Subcutaneous adipose tissue (tissue), 4 donors: ENCODE results near the gene TCEA2. TPM values are rescaled to one million over a fixed set of nuclear protein-coding genes. Genes with fewer than 3 reads are reported as not detected.

Experiments used
- total RNA-seq, 4 donors: library from RNA; depleted of rRNA; stranded (reverse); fragments of >200 nt; gene quantifications; one replicate each; pipeline ENCODE4 v1.1.0, GENCODE V29; 2016
- TF ChIP-seq, protein P1 (sequence below): fragments of 450-650 bp; IDR thresholded peaks from one replicate; pipeline ENCODE4 v1.5.1; 2016; ENCODE audit warnings: low read depth, mild to moderate bottlenecking, control low read depth, antibody characterized with exemption, moderate library complexity

The TCEA2 gene
- total RNA-seq, 4 donors from 2014 or later = 30.8 to 36.9 (median 33.2) TPM

DNA sequence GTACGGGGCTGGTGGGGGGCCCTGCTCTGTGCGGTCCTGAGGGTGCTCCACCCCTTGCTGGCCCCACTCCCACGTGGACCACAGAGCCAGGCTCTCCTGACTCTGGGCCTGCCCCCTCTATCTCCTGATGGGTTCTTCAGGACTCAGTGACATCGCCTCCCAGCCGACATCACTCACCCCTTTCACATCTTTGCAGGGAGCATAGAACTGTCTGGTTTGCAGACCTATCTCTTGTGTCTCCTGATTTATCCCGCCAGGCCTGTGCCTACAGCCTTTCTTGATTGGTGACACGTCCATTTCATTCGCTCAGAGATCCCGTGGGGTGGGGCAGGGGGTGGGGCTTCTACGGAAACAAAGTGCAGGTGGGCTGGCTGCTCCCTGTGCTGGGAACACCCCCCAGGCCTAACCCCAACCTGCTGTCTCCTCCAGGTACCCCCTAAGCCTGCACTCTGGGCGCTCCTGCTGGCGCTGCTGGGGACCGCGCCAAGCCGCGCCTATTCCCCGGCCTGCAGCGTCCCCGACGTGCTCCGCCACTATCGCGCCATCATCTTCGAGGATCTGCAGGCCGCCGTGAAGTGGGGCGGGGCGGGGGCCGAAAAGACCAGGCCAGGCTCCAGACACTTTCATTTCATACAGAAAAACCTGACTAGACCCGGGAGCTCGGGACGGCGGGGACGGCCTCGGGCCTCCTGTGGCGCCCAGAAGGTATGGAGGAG is 25.3 kb upstream of the TCEA2 start:
- TF ChIP-seq, protein P1, sequence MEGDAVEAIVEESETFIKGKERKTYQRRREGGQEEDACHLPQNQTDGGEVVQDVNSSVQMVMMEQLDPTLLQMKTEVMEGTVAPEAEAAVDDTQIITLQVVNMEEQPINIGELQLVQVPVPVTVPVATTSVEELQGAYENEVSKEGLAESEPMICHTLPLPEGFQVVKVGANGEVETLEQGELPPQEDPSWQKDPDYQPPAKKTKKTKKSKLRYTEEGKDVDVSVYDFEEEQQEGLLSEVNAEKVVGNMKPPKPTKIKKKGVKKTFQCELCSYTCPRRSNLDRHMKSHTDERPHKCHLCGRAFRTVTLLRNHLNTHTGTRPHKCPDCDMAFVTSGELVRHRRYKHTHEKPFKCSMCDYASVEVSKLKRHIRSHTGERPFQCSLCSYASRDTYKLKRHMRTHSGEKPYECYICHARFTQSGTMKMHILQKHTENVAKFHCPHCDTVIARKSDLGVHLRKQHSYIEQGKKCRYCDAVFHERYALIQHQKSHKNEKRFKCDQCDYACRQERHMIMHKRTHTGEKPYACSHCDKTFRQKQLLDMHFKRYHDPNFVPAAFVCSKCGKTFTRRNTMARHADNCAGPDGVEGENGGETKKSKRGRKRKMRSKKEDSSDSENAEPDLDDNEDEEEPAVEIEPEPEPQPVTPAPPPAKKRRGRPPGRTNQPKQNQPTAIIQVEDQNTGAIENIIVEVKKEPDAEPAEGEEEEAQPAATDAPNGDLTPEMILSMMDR = no peak

DNA sequence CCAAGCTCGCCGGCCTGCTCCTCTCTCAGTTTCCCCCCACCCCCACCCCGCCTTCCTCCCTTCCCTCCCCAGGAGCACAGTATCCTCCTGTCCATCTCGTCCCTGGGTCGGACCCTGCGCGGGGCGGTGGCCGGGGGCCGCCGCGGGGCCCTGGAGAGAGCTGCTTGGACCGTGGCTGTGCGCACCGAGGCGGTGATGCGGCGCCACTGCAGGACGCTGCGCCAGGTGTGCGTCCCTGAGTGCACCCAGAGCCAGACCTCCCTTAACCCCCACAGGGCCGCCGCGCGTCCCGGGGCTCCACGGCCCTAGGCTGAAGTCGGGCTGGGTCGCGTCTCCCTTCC is 24.8 kb upstream of the TCEA2 start:
- TF ChIP-seq, protein P1 = no peak

DNA sequence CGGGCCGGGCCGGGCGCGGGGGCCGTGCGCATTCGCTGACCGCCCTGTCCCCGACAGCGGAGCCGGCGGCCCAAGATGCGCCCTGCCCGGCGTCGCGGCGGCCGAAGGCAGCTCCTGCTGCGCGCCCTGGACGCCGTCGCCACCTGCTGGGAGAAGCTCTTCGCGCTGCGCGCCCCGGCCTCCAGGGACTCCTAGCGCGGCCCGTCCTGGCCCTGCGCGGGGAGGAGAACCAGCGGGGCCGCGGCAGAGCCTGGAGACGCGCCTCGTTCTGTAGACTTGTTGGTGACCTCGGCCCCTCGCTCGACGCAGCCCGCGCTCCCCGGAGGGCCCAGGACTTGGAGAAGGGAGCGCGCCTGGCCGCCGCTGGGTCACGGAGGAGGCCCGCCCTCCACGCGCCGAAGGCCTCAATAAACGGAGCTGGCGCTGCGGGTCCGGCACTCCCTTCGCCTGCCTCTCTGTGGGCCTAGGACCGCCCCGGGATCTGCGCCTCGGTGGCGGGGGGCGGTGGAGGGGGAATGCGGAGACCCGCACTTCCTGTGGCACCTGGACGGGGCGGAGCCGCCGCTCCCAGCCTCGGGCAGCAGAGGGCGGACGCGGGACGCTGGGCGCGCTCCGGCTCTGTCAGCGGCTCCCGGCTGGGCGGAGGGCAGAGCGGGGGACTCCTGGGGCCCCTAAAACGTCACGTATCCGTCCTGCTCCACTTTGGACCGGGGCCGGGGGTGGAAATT is 24.3 kb upstream of the TCEA2 start:
- TF ChIP-seq, protein P1 = no peak

DNA sequence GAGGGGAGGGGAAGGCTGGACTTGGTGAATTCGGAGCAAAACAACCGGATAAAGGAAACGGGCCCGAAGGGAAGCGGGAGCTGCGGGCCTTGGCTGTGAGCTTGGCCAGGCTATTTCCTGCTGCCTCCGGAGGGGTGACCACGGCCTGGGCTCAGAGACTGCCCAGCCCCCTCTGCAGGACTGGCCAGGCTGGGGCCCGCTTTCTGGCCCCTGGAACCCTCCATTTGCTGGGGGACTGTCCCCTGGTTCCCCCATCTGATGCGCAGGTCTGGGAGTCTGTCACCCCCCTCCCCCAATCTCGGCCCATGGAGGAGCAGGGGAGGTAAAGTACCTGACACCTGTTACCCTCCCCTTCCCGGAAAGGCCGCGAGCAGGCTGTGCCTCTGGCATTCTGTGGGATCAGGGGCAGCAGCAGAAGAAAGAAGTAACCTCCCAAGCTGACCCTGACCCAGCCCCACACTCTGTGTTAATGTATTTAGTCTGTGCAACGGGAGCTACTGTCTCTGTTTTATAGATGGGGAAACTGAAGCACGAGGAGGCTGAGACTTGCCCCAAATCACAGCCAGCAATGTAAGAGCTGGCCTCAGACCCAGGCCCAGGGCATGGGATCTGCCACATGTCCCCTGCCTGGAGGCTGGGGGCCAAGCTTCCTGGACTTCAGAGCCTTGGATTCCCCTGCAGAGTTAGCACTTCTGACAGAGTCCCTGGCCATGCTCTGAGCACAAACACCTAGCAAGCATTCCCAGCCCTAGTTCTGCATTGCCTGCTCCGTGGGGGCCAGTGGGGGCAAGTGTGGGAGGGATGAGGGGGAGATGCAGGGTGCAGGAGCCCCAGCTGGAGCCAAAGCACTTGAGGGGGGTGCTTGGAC is 23.5 kb upstream of the TCEA2 start:
- TF ChIP-seq, protein P1 = no peak

DNA sequence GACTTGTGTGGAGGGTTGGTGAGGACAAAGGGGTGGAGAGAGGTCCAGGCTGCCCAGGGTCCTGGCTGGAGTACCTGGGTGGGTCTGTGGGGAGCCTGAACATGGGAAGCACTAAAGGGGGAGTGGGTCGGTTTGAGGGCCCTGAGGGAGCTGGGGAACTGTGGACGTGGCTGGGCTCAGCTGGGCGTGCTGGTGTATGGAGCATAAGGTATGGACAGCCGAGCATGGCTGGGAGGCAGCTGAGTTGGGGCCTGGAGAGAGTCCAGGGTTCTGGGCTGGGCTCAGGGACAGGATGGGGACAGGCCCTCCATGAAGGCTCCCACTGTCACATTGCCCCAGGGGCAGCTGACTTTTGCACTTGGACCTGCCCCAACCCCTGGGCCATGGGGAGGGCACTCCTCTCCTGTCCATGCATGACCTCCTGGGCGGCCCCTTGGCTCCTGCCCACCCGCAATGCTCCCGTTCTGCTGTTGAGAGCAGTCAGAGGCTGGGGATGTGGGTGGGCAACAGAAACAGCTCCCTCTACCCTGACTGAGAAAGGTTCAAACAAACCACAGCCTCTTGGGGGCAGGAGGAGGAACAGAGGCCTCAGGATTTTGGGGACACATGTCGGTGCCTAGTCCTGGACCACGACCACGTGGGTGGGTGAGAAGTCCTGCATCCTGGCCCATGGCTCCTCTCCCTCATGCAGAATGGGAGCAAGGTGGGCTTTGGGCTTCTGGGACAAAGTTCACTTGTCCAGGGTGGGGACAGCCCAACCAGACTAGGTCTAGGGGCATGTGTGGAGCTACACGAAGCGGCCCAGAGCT is 22.6 kb upstream of the TCEA2 start:
- TF ChIP-seq, protein P1 = no peak

DNA sequence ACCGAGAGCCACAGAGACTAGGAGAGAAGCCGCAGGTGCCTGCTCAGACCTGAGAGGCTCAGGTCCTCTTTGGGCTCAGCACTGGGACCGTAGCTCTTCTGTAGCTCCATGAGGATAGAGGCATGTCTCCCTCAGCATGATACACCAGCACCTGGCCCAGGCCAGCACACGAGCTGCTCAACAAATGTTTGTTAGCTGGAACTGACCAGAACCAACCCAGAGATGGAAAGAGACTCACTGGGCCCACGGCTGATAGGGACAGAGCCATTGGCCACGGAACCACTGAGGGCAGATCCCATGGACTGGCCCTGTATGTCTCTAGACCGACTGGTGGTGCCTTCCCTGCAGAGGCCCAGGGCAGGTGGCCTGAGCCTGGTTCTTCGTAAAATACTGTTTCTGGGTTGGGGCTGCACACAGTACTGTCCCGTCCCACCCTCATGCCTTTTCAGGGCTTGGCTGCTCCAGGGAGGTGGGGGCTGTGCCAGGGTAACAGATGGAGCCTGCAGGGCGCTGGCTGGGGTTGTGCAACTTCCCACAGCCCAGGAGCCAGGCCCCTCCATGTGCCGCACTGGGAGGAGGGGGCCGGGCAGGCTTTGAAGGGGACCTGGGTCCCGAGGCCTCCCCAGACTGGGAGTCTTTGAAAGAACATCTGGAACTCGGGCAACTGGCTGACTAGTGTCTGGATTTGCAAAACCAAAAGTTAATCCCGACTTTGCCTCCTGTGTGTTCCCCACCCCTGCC is 21.8 kb upstream of the TCEA2 start:
- TF ChIP-seq, protein P1 = no peak
